ENCODE measurements around the gene KIAA0040.
"Not testable (repeated sequence)": the region's sequence is repeated elsewhere in the genome, so short reads cannot be mapped to it uniquely, and the experiment has no call there.

The KIAA0040 gene

GRCh38 chr1:175133673-175134435, 58.7 kb downstream of the KIAA0040 start:
- DNase-seq: no peak

GRCh38 chr1:175132436-175132835, 60.1 kb downstream of the KIAA0040 start:
- no peak for DNase-seq

- DNase-seq: no peak
Measured at GRCh38 chr1:175131095-175131494, 61.5 kb downstream of the KIAA0040 start.

- no peak for DNase-seq
Measured at GRCh38 chr1:175130649-175131045, 61.9 kb downstream of the KIAA0040 start.

GRCh38 chr1:175129997-175130648, 62.5 kb downstream of the KIAA0040 start:
- no peak for DNase-seq

- no peak for DNase-seq
Measured at GRCh38 chr1:175129644-175129996, 63.0 kb downstream of the KIAA0040 start.

GRCh38 chr1:175129182-175129581, 63.4 kb downstream of the KIAA0040 start:
- no peak for DNase-seq

- DNase-seq: no peak
Measured at GRCh38 chr1:175128523-175128922, 64.1 kb downstream of the KIAA0040 start.

GRCh38 chr1:175127565-175127964, 65.0 kb downstream of the KIAA0040 start:
- DNase-seq: no peak

GRCh38 chr1:175126347-175126746, 66.2 kb downstream of the KIAA0040 start:
- DNase-seq: no peak

- no peak for DNase-seq
Measured at GRCh38 chr1:175124861-175125260, 67.7 kb downstream of the KIAA0040 start.

GRCh38 chr1:175120511-175120910, 72.1 kb downstream of the KIAA0040 start:
- no peak for DNase-seq

GRCh38 chr1:175118375-175119367, 73.9 kb downstream of the KIAA0040 start:
- DNase-seq: no peak

GRCh38 chr1:175116903-175117302, 75.7 kb downstream of the KIAA0040 start:
- DNase-seq: no peak

GRCh38 chr1:175116210-175116798, 76.3 kb downstream of the KIAA0040 start:
- no peak for DNase-seq

GRCh38 chr1:175114996-175115395, 77.6 kb downstream of the KIAA0040 start:
- no peak for DNase-seq

- DNase-seq: not testable (repeated sequence)
Measured at GRCh38 chr1:175108331-175108820, 84.2 kb downstream of the KIAA0040 start.

Measured in NCI-H1092 treated with DMSO at 0.1 percent for 48 hours (cell line).